HepG2 (cell line): Measurements from ENCODE around the gene ABHD17A.
A peak's percentile ranks its signal among the peaks of the same experiment; 100 is the strongest.

Experiments used
- ATRX ChIP-seq: sonication (generic); formaldehyde crosslinking; IDR thresholded peaks from 2 replicates; pipeline ENCODE4 v1.4.0; 2020; ENCODE audit warnings: missing genetic modification reagents, borderline replicate concordance
- CTCF ChIP-seq: sonication (generic); formaldehyde crosslinking; IDR thresholded peaks from 2 replicates; pipeline ENCODE4 v1.5.0; 2020; ENCODE audit warnings: mild to moderate bottlenecking, missing genetic modification reagents, moderate library complexity
- EZH2 ChIP-seq: conservative IDR thresholded peaks from 2 replicates; pipeline ENCODE4 v1.6.1; 2012; ENCODE audit warnings: mild to moderate bottlenecking, low read depth, low read length, moderate library complexity
- GLI4 ChIP-seq: sonication (generic); formaldehyde crosslinking; IDR thresholded peaks from 2 replicates; pipeline ENCODE4 v1.5.1; 2020; ENCODE audit warnings: missing genetic modification reagents, mild to moderate bottlenecking, moderate library complexity, borderline replicate concordance
- HDAC6 ChIP-seq: fragments of 200-600 bp; sonication (generic); IDR thresholded peaks from 2 replicates; pipeline ENCODE4 v1.7.0; 2017; ENCODE audit warnings: mild to moderate bottlenecking, antibody characterized with exemption, low read length, low read depth
- KDM6A ChIP-seq: IDR thresholded peaks from 2 replicates; pipeline ENCODE4 v1.6.1; 2016; ENCODE audit warnings: low read depth
- RBM39 ChIP-seq: fragments of 200-400 bp; formaldehyde crosslinking; IDR thresholded peaks from one replicate; pipeline ENCODE4 v1.6.1; 2018; ENCODE audit warnings: antibody characterized with exemption, mild to moderate bottlenecking, low read depth, low read length; ENCODE audit not compliant: poor library complexity, severe bottlenecking
- SP1 ChIP-seq, 2 experiments: fragments of 450-650 bp in 1 of 2; sonication (generic) in 1 of 2; formaldehyde crosslinking in 1 of 2; IDR thresholded peaks; 2 replicates each; pipeline versions ENCODE4 v1.4.0 to v1.6.1; 2016 to 2020; ENCODE audit warnings: missing genetic modification reagents in 1 of 2
- TFAP4 ChIP-seq: sonication (generic); IDR thresholded peaks from 2 replicates; pipeline ENCODE4 v1.6.1; 2016; ENCODE audit warnings: low read depth, borderline replicate concordance
- TGIF2 ChIP-seq: IDR thresholded peaks from 2 replicates; pipeline ENCODE4 v1.6.1; 2016; ENCODE audit warnings: control low read depth, missing compliant biosample characterization
- YY1 ChIP-seq: IDR thresholded peaks from 2 replicates; pipeline ENCODE4 v1.6.1; 2011; ENCODE audit warnings: low read length, low read depth, moderate library complexity, mild to moderate bottlenecking; ENCODE audit not compliant: insufficient read depth, insufficient replicate concordance
- ZNF17 ChIP-seq: sonication (generic); formaldehyde crosslinking; IDR thresholded peaks from 2 replicates; pipeline ENCODE4 v1.5.0; 2020; ENCODE audit warnings: mild to moderate bottlenecking, missing genetic modification reagents
- TF ChIP-seq, protein P1 (sequence below): sonication (generic); formaldehyde crosslinking; IDR thresholded peaks from one replicate; pipeline ENCODE4 v1.5.1; 2020; ENCODE audit warnings: mild to moderate bottlenecking, missing genetic modification reagents; ENCODE audit errors: not compliant biosample characterization
- TF ChIP-seq, protein P2 (sequence below): sonication (generic); formaldehyde crosslinking; conservative IDR thresholded peaks from 2 replicates; pipeline ENCODE4 v1.8.0; 2022; ENCODE audit warnings: missing genetic modification reagents

GRCh38 chr19:1856698-1857603, 28.3 kb downstream of the ABHD17A start:
- TF ChIP-seq YY1, result peak; percentile 80
- TF ChIP-seq HDAC6, result no peak
- TF ChIP-seq GLI4 (CRISPR knock-in tag), result no peak
- no peak for TF ChIP-seq SP1 (IDR thresholded peaks at IDR 0.05)
- TF ChIP-seq SP1 (CRISPR knock-in tag; IDR thresholded peaks at IDR 0.05), result peak; percentile 91
- TF ChIP-seq KDM6A (CRISPR knock-in tag), result no peak
- peak; percentile 24 for TF ChIP-seq CTCF (CRISPR knock-in tag)
- TF ChIP-seq EZH2, result no peak
- TF ChIP-seq TFAP4, result peak; percentile 50; the same call in 1 of the 2 replicates
- TF ChIP-seq, protein P1, sequence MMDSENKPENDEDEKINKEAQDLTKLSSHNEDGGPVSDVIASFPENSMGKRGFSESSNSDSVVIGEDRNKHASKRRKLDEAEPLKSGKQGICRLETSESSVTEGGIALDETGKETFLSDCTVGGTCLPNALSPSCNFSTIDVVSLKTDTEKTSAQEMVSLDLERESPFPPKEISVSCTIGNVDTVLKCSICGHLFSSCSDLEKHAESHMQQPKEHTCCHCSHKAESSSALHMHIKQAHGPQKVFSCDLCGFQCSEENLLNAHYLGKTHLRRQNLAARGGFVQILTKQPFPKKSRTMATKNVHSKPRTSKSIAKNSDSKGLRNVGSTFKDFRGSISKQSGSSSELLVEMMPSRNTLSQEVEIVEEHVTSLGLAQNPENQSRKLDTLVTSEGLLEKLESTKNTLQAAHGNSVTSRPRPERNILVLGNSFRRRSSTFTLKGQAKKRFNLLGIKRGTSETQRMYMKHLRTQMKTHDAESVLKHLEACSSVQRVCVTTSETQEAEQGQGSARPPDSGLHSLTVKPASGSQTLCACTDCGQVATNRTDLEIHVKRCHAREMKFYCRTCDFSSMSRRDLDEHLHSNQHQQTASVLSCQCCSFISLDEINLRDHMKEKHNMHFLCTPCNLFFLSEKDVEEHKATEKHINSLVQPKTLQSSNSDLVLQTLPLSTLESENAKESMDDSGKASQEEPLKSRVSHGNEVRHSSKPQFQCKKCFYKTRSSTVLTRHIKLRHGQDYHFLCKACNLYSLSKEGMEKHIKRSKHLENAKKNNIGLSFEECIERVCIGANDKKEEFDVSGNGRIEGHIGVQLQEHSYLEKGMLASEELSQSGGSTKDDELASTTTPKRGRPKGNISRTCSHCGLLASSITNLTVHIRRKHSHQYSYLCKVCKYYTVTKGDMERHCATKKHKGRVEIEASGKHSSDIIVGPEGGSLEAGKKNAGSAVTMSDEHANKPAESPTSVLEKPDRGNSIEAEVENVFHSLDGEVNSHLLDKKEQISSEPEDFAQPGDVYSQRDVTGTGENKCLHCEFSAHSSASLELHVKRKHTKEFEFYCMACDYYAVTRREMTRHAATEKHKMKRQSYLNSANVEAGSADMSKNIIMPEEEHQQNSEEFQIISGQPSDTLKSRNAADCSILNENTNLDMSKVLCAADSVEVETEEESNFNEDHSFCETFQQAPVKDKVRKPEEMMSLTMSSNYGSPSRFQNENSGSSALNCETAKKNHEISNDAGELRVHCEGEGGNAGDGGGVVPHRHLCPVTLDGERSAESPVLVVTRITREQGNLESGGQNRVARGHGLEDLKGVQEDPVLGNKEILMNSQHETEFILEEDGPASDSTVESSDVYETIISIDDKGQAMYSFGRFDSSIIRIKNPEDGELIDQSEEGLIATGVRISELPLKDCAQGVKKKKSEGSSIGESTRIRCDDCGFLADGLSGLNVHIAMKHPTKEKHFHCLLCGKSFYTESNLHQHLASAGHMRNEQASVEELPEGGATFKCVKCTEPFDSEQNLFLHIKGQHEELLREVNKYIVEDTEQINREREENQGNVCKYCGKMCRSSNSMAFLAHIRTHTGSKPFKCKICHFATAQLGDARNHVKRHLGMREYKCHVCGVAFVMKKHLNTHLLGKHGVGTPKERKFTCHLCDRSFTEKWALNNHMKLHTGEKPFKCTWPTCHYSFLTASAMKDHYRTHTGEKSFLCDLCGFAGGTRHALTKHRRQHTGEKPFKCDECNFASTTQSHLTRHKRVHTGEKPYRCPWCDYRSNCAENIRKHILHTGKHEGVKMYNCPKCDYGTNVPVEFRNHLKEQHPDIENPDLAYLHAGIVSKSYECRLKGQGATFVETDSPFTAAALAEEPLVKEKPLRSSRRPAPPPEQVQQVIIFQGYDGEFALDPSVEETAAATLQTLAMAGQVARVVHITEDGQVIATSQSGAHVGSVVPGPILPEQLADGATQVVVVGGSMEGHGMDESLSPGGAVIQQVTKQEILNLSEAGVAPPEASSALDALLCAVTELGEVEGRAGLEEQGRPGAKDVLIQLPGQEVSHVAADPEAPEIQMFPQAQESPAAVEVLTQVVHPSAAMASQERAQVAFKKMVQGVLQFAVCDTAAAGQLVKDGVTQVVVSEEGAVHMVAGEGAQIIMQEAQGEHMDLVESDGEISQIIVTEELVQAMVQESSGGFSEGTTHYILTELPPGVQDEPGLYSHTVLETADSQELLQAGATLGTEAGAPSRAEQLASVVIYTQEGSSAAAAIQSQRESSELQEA (CRISPR knock-in tag), result no peak
- TF ChIP-seq ATRX, result no peak
- no peak for TF ChIP-seq RBM39
- TF ChIP-seq, protein P2, sequence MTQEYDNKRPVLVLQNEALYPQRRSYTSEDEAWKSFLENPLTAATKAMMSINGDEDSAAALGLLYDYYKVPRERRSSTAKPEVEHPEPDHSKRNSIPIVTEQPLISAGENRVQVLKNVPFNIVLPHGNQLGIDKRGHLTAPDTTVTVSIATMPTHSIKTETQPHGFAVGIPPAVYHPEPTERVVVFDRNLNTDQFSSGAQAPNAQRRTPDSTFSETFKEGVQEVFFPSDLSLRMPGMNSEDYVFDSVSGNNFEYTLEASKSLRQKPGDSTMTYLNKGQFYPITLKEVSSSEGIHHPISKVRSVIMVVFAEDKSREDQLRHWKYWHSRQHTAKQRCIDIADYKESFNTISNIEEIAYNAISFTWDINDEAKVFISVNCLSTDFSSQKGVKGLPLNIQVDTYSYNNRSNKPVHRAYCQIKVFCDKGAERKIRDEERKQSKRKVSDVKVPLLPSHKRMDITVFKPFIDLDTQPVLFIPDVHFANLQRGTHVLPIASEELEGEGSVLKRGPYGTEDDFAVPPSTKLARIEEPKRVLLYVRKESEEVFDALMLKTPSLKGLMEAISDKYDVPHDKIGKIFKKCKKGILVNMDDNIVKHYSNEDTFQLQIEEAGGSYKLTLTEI (CRISPR knock-in tag), result no peak
- TF ChIP-seq TGIF2, result no peak
- TF ChIP-seq ZNF17 (CRISPR knock-in tag), result no peak
